ENCODE results near the gene LSAMP.
A peak's percentile ranks its signal among the peaks of the same experiment; 100 is the strongest.

The LSAMP gene

DNA sequence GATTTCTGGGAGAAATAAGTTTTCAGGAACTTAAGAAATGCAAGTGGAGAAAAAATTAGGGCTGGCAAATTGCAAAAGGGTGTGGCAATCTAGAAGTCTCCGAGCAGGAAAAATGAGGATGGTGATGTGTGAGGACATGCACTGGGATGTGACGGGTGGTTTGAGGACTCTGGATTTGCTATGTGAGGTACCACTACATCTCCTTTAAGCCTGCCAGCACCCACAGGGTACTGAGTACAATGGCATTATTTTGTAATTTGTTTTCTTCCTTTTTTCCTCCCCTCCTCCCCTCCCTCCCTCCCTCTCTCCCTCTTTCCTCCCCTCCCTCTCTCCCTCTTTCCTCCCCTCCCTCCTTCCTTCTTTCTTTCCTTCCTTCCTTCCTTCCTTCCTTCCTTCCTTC lies 584.5 kb downstream of the LSAMP start:
- Histone ChIP-seq H4K8ac (ENCODE audit: low read length) (no peak overlapping the region), H2BK120ac (ENCODE audit: low read depth, low read length) (no peak overlapping the region), H3K4me1 (ENCODE audit: control insufficient read depth, insufficient read depth, low read depth, low read length) (no peaks in the 10 kb centered on the region), H3K27ac (ENCODE audit: low read length, poor library complexity, severe bottlenecking) (no peak overlapping the region), H2BK15ac (ENCODE audit: low read depth, poor library complexity, severe bottlenecking) (no peak overlapping the region), H4K91ac (ENCODE audit: low read length) (no peak overlapping the region), H2BK5ac (ENCODE audit: low read depth, low read length, poor library complexity, severe bottlenecking) (no peak overlapping the region), H3K4me3 (ENCODE audit: insufficient read depth in 1 of 2, low read depth in 1 of 2, low read length in 2 of 2) (no peak overlapping the region), H2AK5ac (ENCODE audit: low read length, severe bottlenecking) (no peak overlapping the region), H3K18ac (ENCODE audit: low read depth in 1 of 2, low read length in 2 of 2) (no peak overlapping the region), H3K4ac (ENCODE audit: low read depth in 1 of 2, low read length in 2 of 2) (no peak overlapping the region), H3K14ac (ENCODE audit: low read length in 2 of 2) (no peak overlapping the region), H3K27me3 (ENCODE audit: control insufficient read depth in 1 of 2, insufficient read depth in 1 of 2, low read length in 2 of 2) (no peaks in the 10 kb centered on the region), H3K23ac (ENCODE audit: low read length in 2 of 2) (no peak overlapping the region), H3K4me2 (ENCODE audit: low read length, poor library complexity, severe bottlenecking) (no peak overlapping the region), H3K9ac (ENCODE audit: low read length) (no peak overlapping the region), H2BK12ac (ENCODE audit: low read length in 2 of 2) (no peak overlapping the region), H3K9me3 (ENCODE audit: control insufficient read depth, low read length) (no peaks in the 10 kb centered on the region), H3K36me3 (ENCODE audit: control insufficient read depth in 1 of 2, insufficient read depth in 2 of 2, low read depth in 1 of 2, low read length in 2 of 2) (no peaks in the 10 kb centered on the region), H2AFZ (ENCODE audit: low read depth, low read length) (no peak overlapping the region), H3K79me1 (replicated peaks; ENCODE audit: low read length, poor library complexity, severe bottlenecking) (peaks cover 3% of the 10 kb centered on the region)
- WGBS = 97% methylated on average over 2 of the region's 2 CpGs
- no peak for DNase-seq

GRCh38 chr3:115859002-115859807 lies 586.1 kb downstream of the LSAMP start:
- Histone ChIP-seq H3K27ac (ENCODE audit: low read length, poor library complexity, severe bottlenecking) (no peak overlapping the region), H3K9me3 (ENCODE audit: control insufficient read depth, low read length) (no peaks in the 10 kb centered on the region), H3K14ac (ENCODE audit: low read length in 2 of 2) (no peak overlapping the region), H3K4me3 (ENCODE audit: insufficient read depth in 1 of 2, low read depth in 1 of 2, low read length in 2 of 2) (no peak overlapping the region), H4K8ac (ENCODE audit: low read length) (no peak overlapping the region), H2BK15ac (ENCODE audit: low read depth, poor library complexity, severe bottlenecking) (no peak overlapping the region), H3K27me3 (ENCODE audit: control insufficient read depth in 1 of 2, insufficient read depth in 1 of 2, low read length in 2 of 2) (no peaks in the 10 kb centered on the region), H3K36me3 (ENCODE audit: control insufficient read depth in 1 of 2, insufficient read depth in 2 of 2, low read depth in 1 of 2, low read length in 2 of 2) (no peaks in the 10 kb centered on the region), H2BK12ac (ENCODE audit: low read length in 2 of 2) (no peak overlapping the region), H4K91ac (ENCODE audit: low read length) (no peak overlapping the region), H2BK5ac (ENCODE audit: low read depth, low read length, poor library complexity, severe bottlenecking) (no peak overlapping the region), H3K4me1 (ENCODE audit: control insufficient read depth, insufficient read depth, low read depth, low read length) (no peaks in the 10 kb centered on the region), H3K79me1 (replicated peaks; ENCODE audit: low read length, poor library complexity, severe bottlenecking) (peaks cover 3% of the 10 kb centered on the region), H2AFZ (ENCODE audit: low read depth, low read length) (no peak overlapping the region), H3K9ac (ENCODE audit: low read length) (no peak overlapping the region), H3K4ac (ENCODE audit: low read depth in 1 of 2, low read length in 2 of 2) (no peak overlapping the region), H3K4me2 (ENCODE audit: low read length, poor library complexity, severe bottlenecking) (no peak overlapping the region), H3K23ac (ENCODE audit: low read length in 2 of 2) (no peak overlapping the region), H2AK5ac (ENCODE audit: low read length, severe bottlenecking) (no peak overlapping the region), H3K18ac (ENCODE audit: low read depth in 1 of 2, low read length in 2 of 2) (no peak overlapping the region), H2BK120ac (ENCODE audit: low read depth, low read length) (no peak overlapping the region)
- DNase-seq = peak; percentile 7
- 26% methylated on average over 4 of the region's 4 CpGs for WGBS

DNA sequence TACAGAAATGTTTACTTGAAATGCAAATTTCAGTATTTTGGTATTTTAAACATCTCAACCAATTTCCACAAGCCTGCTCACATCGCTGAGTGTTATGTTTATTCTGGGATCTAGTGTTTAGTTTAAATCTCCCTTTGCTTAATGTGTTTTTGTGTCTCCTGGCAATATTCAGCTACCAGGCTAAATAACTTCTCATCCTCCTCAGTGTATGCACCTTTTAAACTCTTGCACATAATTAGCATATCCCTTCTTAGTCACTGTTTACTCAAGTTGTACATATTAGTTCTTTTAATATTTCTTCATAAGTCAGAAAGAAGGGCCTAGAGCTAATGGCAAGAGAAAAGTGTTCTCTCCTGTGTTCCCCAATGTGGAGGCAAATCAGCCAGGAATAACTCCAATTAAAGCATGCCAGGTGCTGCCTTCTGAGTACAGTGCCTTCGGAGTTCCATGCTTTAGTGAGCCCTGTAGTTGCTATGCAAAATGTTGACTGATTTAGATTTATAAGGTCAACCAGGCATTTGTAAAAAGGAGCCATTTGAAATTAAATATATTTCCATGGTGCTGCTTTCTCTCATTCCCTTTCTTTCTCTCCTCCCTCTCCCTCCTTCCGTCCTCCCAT lies 587.7 kb downstream of the LSAMP start:
- Histone ChIP-seq H3K27me3 (ENCODE audit: control insufficient read depth in 1 of 2, insufficient read depth in 1 of 2, low read length in 2 of 2) (no peaks in the 10 kb centered on the region), H3K23ac (ENCODE audit: low read length in 2 of 2) (no peak overlapping the region), H3K4me3 (ENCODE audit: insufficient read depth in 1 of 2, low read depth in 1 of 2, low read length in 2 of 2) (no peak overlapping the region), H2AK5ac (ENCODE audit: low read length, severe bottlenecking) (no peak overlapping the region), H3K9me3 (ENCODE audit: control insufficient read depth, low read length) (no peaks in the 10 kb centered on the region), H3K18ac (ENCODE audit: low read depth in 1 of 2, low read length in 2 of 2) (no peak overlapping the region), H2BK15ac (ENCODE audit: low read depth, poor library complexity, severe bottlenecking) (no peak overlapping the region), H3K79me1 (replicated peaks; ENCODE audit: low read length, poor library complexity, severe bottlenecking) (no peaks in the 10 kb centered on the region), H3K4me2 (ENCODE audit: low read length, poor library complexity, severe bottlenecking) (no peak overlapping the region), H3K14ac (ENCODE audit: low read length in 2 of 2) (no peak overlapping the region), H2AFZ (ENCODE audit: low read depth, low read length) (no peak overlapping the region), H3K4ac (ENCODE audit: low read depth in 1 of 2, low read length in 2 of 2) (no peak overlapping the region), H3K4me1 (ENCODE audit: control insufficient read depth, insufficient read depth, low read depth, low read length) (no peaks in the 10 kb centered on the region), H2BK12ac (ENCODE audit: low read length in 2 of 2) (no peak overlapping the region), H2BK120ac (ENCODE audit: low read depth, low read length) (no peak overlapping the region), H3K9ac (ENCODE audit: low read length) (no peak overlapping the region), H4K91ac (ENCODE audit: low read length) (no peak overlapping the region), H3K36me3 (ENCODE audit: control insufficient read depth in 1 of 2, insufficient read depth in 2 of 2, low read depth in 1 of 2, low read length in 2 of 2) (no peaks in the 10 kb centered on the region), H2BK5ac (ENCODE audit: low read depth, low read length, poor library complexity, severe bottlenecking) (no peak overlapping the region), H3K27ac (ENCODE audit: low read length, poor library complexity, severe bottlenecking) (no peak overlapping the region), H4K8ac (ENCODE audit: low read length) (no peak overlapping the region)
- WGBS = 60% methylated on average over 1 of the region's 3 CpGs
- DNase-seq = peak; percentile 51

- Histone ChIP-seq H3K4me3 (ENCODE audit: insufficient read depth in 1 of 2, low read depth in 1 of 2, low read length in 2 of 2) (no peak overlapping the region), H2BK12ac (ENCODE audit: low read length in 2 of 2) (no peak overlapping the region), H3K14ac (ENCODE audit: low read length in 2 of 2) (no peak overlapping the region), H2BK5ac (ENCODE audit: low read depth, low read length, poor library complexity, severe bottlenecking) (no peak overlapping the region), H3K9me3 (ENCODE audit: control insufficient read depth, low read length) (no peaks in the 10 kb centered on the region), H3K27me3 (ENCODE audit: control insufficient read depth in 1 of 2, insufficient read depth in 1 of 2, low read length in 2 of 2) (no peaks in the 10 kb centered on the region), H3K4me1 (ENCODE audit: control insufficient read depth, insufficient read depth, low read depth, low read length) (no peaks in the 10 kb centered on the region), H3K4me2 (ENCODE audit: low read length, poor library complexity, severe bottlenecking) (no peak overlapping the region), H3K23ac (ENCODE audit: low read length in 2 of 2) (no peak overlapping the region), H2AK5ac (ENCODE audit: low read length, severe bottlenecking) (no peak overlapping the region), H3K36me3 (ENCODE audit: control insufficient read depth in 1 of 2, insufficient read depth in 2 of 2, low read depth in 1 of 2, low read length in 2 of 2) (no peaks in the 10 kb centered on the region), H3K27ac (ENCODE audit: low read length, poor library complexity, severe bottlenecking) (no peak overlapping the region), H4K91ac (ENCODE audit: low read length) (no peak overlapping the region), H3K79me1 (replicated peaks; ENCODE audit: low read length, poor library complexity, severe bottlenecking) (no peaks in the 10 kb centered on the region), H3K4ac (ENCODE audit: low read depth in 1 of 2, low read length in 2 of 2) (no peak overlapping the region), H4K8ac (ENCODE audit: low read length) (no peak overlapping the region), H2BK15ac (ENCODE audit: low read depth, poor library complexity, severe bottlenecking) (no peak overlapping the region), H2BK120ac (ENCODE audit: low read depth, low read length) (no peak overlapping the region), H3K9ac (ENCODE audit: low read length) (no peak overlapping the region), H3K18ac (ENCODE audit: low read depth in 1 of 2, low read length in 2 of 2) (no peak overlapping the region), H2AFZ (ENCODE audit: low read depth, low read length) (no peak overlapping the region)
- 92% methylated on average over 1 of the region's 1 CpG for WGBS
- peak; percentile 36 for DNase-seq
These were observed 589.4 kb downstream of the LSAMP start for GRCh38 chr3:115855911-115856310.

Data from mesenchymal stem cell (in vitro differentiated cells and primary cell).